NOMO-1 treated with dmso at 0.1 percent for 144 hours (cell line): ENCODE results near the gene CFC1.
"Not testable (repeated sequence)": the region's sequence is repeated elsewhere in the genome, so short reads cannot be mapped to it uniquely, and the experiment has no call there.

ENCODE experiments used
- DNase-seq: peaks from one replicate; lab custom pipeline; 2025; ENCODE audit not compliant: unreplicated experiment; lab: John Stamatoyannopoulos, UW

Gene CFC1

DNA sequence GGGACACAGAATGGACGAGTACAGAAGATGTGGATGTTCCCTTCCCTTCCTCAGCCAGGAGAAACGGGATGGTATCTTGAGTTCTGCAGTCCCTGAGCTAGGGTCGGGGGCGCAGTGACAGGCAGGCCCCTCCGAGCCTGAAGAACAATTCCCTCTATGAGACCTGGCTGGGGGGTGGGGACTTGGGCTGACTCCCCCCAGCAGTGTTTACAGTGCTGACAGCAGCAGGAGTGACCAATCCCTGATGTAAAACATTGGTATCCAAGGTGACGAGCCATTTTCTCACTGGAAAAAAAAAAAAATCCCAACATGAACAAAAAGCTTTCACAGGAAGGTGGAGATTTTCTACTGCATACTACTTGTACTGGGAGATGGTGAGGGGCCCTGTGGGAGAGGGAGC, at the start of gene CFC1:
TSS of gene CFC1 (minus strand) at position 183 of the 400 bp plus-strand sequence. CDS start 288 bp downstream, outside the sequence.
- not testable (repeated sequence) for DNase-seq

- not testable (repeated sequence) for DNase-seq
These were observed 42.3 kb upstream of the CFC1 start for GRCh38 chr2:130641688-130642087.

- not testable (repeated sequence) for DNase-seq
These were observed 39.6 kb upstream of the CFC1 start for GRCh38 chr2:130638973-130639372.

DNA sequence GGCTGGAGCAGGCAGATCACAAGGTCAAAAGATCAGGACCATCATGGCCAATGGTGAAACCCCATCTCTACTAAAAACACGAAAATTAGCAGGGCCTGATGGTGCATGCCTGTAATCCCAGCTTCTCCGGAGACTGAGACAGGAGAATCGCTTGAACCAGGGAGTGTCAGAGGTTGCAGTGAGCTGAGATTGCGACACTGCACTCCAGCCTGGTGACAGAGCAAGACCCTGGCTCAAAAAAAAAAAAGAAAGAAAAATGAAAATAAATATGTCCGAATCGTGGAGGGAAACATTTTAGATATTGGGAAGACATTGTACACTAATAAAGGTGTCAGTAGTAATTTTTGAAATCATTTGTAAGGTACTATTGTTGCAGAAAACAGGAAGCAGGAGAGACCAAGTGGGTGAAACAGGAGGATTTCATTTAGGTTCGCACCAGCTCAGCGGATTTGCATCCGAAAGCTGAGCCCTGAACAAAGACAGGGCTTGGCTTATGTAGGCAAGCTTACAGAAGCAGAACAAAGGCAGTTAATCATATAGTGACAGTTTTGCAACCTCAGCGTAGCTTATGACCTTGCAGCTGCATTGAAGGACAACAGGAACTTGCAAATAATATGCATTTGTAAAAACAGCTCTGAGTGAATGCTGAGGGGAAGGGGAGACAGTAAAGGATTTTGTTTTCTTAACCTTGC, 29.6 kb upstream of the CFC1 start:
- not testable (repeated sequence) for DNase-seq

DNA sequence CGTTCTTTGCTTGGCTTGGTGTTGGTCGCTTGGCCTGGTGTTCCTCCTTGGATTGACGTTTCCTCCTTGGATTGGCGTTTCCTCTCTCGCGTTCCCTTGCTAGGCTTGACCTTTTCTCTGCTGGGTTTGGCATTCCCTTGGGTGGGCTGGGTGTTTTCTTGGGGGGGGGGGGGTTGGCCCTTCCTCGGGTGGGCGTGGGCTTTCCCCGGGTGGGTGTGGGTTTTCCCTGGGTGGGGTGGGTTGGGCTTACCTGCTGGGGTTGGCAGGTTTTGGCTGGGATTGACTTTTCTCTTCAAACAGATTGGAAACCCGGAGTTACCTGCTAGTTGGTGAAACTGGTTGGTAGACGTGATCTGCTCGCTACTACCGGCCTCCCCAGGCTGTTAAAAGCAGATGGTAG, 11.8 kb upstream of the CFC1 start, which contains the start of gene POTEJ:
TSS of gene POTEJ (plus strand) at position 301 of the 400 bp plus-strand sequence. CDS start at position 394, 93 bp downstream.
- not testable (repeated sequence) for DNase-seq

DNA sequence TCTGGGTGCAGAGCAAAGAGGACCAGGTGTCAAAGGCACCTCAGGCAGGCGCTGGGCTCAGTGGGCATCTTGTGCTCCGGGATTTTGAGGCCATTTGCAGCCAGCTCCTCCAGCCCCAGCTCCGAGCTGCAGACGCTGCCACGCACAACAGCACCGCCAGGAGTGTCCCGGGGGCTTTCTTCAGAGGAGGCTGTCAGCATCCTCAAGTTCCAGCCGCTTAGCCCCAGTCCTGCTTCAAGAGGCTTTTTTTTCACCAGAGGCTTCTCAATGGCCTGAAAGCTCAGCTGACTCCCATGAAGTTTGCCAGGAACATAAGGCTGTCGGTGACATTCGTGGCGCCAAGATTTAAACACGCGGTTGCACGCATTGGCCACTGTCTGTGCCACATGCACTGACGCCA, 11.1 kb upstream of the CFC1 start:
- DNase-seq, result not testable (repeated sequence)

DNA sequence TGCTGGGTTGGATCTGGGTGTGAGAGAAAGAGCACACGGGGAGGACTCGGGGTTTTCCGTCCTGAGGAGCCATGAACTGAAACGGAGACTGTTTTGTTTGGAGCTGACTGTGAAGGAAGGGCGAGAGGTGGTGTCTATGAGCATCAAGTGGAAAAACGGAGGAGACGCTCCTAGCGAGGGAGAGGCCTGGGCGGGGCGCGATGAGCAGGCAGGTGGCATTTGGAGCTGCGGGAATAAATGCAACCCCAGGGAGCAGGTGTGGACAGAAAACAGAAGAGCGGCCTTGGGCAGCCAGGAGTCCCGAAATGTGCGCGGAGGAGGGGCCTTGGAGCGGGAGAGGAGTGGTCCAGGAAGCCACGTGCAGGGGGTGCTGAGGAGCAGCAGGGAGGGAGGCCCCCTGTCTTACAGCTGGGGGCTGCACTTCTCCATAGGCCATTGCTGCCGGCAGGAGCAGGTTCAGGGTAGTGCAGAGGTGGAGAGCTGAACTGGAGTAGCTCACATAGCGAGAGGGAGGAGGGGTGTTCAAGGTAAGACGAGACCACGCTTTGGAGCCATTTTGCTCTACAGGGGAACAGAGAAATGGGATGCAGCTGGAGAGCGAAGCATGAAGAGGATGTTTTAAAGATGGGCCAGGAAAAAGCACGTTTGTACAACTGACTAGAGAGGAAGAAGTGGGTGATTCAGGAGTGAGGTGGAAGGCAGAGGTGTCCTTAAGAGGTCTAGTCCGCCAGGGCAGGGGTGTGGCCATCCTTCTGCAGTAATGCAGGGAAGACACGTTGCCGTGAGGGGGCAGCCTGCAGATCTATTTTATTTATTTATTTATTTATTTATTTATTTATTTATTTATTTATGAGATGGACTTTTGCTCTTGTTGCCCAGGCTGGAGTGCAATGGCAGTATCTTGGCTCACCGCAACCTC, 9.9 kb upstream of the CFC1 start:
- not testable (repeated sequence) for DNase-seq

DNA sequence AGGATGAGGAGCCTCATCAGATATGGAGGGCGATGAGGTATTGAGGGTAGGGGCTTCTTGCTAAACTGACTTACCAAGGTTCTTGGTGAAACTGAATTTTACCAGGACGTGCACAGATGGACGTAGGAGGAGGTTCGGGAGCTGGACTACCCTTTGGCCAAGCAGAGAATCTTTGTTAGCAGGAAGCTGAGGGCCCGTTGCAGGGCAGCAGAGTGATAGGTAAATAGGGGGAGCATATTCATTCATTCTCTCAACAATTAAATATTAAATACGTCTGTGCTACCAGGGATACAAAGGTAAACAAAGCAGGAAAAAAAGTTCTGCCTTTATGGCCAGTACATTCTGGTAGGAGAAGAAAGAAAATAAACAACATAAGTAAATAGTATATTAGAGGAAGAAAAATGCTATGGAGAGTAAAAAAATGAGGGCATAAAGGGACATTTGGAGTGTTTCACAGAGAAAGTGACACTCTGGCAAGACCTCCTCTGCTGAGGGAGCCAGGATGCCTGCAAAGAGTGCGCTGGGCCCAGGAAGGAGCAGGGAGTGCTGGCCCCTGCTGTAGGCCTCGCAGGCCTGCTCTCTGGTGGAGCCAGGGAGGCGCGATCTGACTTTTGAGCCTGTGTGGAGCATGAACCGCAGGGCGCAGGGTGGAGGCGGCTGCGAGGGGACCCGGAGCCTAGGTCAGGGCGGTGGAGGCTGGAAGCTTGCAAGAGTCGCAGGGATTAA, 9.1 kb upstream of the CFC1 start:
- DNase-seq, result not testable (repeated sequence)

DNA sequence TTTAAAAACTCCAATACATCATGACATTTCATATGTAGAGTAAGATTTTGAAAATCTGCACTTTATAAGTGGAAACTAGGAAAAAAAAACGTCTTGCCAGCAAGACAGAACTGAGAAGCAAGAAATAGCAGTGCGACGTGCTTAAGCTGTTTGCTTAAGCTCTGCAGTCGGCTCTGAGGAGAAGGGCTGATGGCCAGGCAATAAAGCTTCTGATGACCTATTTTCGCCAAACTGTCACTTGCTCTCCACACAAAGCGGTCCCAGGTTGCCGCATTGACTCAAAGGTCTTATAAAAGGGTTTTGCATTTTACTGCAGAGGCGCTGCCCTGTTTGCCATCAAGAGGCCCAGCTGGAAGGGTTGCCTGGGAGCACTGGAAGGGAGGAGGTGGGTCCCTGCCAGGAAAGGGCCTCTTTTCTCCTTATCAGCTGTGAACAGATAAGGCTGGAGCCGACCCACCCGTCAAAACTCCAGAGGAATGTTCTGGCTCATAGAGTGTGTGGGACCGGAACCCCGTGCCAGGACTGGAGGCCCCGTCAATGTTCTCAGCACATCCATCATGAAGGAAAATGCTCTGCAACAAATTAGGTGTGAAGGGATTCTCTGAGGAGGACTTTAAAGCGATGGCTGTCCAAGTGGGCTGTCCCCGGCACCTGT, 2.4 kb upstream of the CFC1 start:
- not testable (repeated sequence) for DNase-seq

- not testable (repeated sequence) for DNase-seq
These were observed 551 bp upstream of the CFC1 start for GRCh38 chr2:130599926-130600325.

- not testable (repeated sequence) for DNase-seq
These were observed 912 bp downstream of the CFC1 start for GRCh38 chr2:130598463-130598862.

GRCh38 chr2:130597994-130598393, 1.4 kb downstream of the CFC1 start:
- not testable (repeated sequence) for DNase-seq

DNA sequence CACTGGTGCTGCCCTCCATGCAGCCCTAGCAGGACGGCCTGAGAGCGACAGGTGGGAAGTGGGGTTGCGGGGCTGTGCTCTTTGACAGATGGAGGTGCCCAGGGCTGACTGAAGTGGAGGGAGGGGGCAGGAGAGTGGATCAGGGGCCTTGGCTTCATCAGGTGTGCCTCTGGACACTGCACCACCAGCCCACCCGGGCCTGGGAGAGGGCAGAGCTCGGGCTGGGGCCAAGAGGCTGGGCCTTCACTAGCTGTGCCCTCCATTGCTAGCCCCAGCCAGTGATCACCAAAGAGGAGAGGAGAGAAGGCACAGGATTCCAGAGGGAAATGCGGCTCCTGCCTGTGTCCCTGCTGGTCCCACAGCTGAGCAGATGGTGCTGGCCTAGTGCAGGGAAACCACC, 2.6 kb downstream of the CFC1 start:
- DNase-seq, result not testable (repeated sequence)

DNA sequence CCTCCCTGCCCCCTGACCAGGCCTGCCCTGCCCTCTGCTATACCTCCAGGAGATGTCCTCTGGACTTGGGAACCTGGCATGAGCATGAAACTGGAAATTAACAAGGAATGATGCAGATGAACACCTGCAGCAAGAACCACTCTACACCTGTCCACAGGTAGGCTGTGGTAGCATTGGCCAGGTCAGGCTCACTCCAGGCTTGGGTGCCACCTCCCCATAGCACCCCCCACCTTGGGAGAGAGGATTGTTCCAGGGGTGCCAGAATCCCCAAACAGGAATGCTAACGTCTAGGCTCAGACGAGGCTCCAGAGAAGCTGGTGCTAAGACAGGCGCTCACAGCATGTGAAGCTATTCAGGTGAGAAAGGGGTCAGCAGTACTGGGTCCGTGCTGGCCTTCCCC, 5.4 kb downstream of the CFC1 start:
- DNase-seq, result not testable (repeated sequence)

GRCh38 chr2:130592791-130593414, 6.5 kb downstream of the CFC1 start:
- DNase-seq, result not testable (repeated sequence)

DNA sequence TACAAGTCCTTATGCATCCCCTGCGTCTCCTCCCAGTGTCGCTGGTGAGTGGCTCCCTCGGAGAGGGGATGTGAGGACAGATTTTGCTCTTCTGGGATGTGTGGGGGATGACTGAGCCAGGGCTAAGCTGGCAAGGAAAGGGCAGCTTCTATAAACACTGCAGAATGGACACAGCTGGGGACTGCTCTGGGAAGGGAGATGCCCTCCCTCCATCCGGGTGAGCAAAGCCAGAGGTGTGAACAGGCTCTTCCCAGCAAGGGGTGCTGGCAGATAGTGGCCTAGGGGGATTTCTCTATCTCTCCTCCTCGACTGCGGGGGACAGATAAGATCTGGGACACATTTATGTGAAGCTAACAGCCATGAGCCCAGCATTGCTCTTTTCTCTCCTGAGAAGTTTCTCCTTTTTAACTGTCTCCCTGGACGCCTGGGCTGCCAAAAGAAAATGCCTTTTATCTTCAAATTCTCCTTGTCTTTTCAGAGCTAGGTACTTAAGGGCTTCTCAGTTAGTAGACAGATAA, 8.5 kb downstream of the CFC1 start:
- DNase-seq, result not testable (repeated sequence)

DNA sequence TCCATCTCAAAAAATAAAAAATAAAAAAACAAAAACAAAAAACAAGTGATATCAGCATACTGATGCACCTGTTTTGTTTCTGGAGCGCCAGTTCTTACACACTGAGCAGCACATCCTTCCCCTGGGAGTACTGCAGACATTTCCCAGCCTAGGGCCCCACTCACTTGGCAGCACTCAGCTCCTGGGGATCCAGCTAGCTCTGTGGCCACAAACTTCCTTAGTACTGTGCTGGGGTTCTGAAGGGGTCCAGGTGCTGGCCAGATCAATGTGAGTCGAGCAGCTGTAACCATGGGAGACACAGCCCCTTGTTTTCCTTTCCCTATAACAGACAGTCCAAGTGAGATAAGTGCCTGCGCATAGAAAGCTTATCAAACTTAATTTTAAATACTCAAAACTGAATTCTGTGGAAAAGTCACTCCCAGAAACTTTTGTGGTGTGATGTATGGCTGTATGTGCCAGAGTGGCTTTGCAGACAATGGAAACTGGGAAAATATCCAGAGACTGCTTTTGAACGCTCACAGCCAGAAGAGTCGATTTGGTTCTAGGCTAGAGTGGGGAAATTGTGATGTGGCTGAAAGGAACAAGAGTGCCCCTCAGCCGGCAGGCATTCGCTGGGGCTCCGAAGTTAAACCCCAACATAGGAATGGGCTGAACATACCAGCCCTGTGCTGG, 9.1 kb downstream of the CFC1 start:
- not testable (repeated sequence) for DNase-seq

- not testable (repeated sequence) for DNase-seq
These were observed 10.5 kb downstream of the CFC1 start for GRCh38 chr2:130588688-130589458.

DNA sequence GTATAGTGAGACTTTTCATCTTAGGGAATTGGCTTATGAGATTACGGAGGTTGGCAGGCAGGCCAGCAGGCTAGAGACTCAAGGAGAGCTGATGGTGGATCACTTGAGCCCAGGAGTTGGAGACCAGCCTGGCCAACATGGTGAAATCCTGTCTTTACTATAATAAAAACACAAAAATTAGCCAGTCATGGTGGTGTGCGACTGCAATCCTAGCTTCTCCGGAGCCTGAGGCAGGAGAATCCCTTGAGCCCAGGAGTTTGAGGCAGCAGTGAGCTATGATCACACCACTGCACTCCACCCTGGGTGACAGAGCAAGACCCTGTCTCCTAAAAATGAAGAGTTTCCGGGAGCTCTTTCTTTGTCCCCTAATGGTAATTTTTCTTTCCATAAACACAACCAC, 14.6 kb downstream of the CFC1 start:
- not testable (repeated sequence) for DNase-seq
